ENCODE results near the gene AKR1C8. TPM values are rescaled to one million over a fixed set of nuclear protein-coding genes. Genes with fewer than 3 reads are reported as not detected.
"Not testable (repeated sequence)": the region's sequence is repeated elsewhere in the genome, so short reads cannot be mapped to it uniquely, and the experiment has no call there.

The AKR1C8 gene
- total RNA-seq, 5 donors from 2014 or later (not counting 1 experiment from before 2014, with no cell fraction given), result 0.46 to 2.0 (median 1.6) TPM; not detected in 1

- WGBS (ENCODE audit: insufficient coverage), result 68% methylated on average over 2 of the region's 2 CpGs
- Mint-ChIP-seq H3K4me1 (no peaks in the 10 kb centered on the region), H3K27me3 (peaks cover 0 to 3% of the 10 kb centered on the region in 2 donors), H3K36me3 (no peaks in the 10 kb centered on the region), H3K4me3 (no peak overlapping the region), H3K27ac (no peak overlapping the region), H3K9me3 (peaks cover 2 to 7% (median 7%) of the 10 kb centered on the region in 3 donors)
- ChIA-PET POLR2A (no interaction called here), CTCF (no interaction called here)
- no peaks in the 10 kb centered on the region for H3K27me3 ChIP-seq (replicated peaks in 1 of 2; ENCODE audit: control insufficient read depth in 2 of 2, extremely low read depth in 1 of 2, insufficient read depth in 2 of 2, low read length in 1 of 2)
- H3K4me1 ChIP-seq (ENCODE audit: control insufficient read depth in 1 of 2, extremely low read depth in 1 of 2, insufficient read depth in 2 of 2, low read length in 2 of 2), result no peaks in the 10 kb centered on the region
- no peak overlapping the region for H3K4me3 ChIP-seq (ENCODE audit: control insufficient read depth in 1 of 2, extremely low read depth in 1 of 2, low read length in 1 of 2)
- ATAC-seq (replicated peaks in 1 of 4) (no peak), DNase-seq (no peak)
- no peak overlapping the region for H3K27ac ChIP-seq (ENCODE audit: low read length)
- no peaks in the 10 kb centered on the region for H3K36me3 ChIP-seq (ENCODE audit: control insufficient read depth in 2 of 2, extremely low read depth in 1 of 2, insufficient read depth in 1 of 2, low read length in 1 of 2)
- no peaks in the 10 kb centered on the region for H3K9me3 ChIP-seq
Measured at GRCh38 chr10:5183923-5184322, 1.0 kb downstream of the AKR1C8 start.

- DNase-seq; CTCF ChIA-PET; H3K4me3 ChIP-seq (ENCODE audit: control insufficient read depth in 1 of 2, extremely low read depth in 1 of 2, low read length in 1 of 2); H3K27me3 ChIP-seq (replicated peaks in 1 of 2; ENCODE audit: control insufficient read depth in 2 of 2, extremely low read depth in 1 of 2, insufficient read depth in 2 of 2, low read length in 1 of 2); H3K36me3 Mint-ChIP-seq; POLR2A ChIA-PET; H3K27me3 Mint-ChIP-seq; H3K27ac Mint-ChIP-seq; ATAC-seq (replicated peaks in 1 of 4); H3K9me3 Mint-ChIP-seq; H3K27ac ChIP-seq (ENCODE audit: low read length); H3K4me1 Mint-ChIP-seq; H3K4me3 Mint-ChIP-seq; H3K9me3 ChIP-seq; H3K4me1 ChIP-seq (ENCODE audit: control insufficient read depth in 1 of 2, extremely low read depth in 1 of 2, insufficient read depth in 2 of 2, low read length in 2 of 2); H3K36me3 ChIP-seq (ENCODE audit: control insufficient read depth in 2 of 2, extremely low read depth in 1 of 2, insufficient read depth in 1 of 2, low read length in 1 of 2): not testable (repeated sequence)
- WGBS (ENCODE audit: insufficient coverage), result 89% methylated on average over 9 of the region's 12 CpGs
Measured at GRCh38 chr10:5180503-5180902, 4.4 kb downstream of the AKR1C8 start.

GRCh38 chr10:5175581-5175980, 9.4 kb downstream of the AKR1C8 start:
- DNase-seq; H3K9me3 ChIP-seq; H3K27me3 ChIP-seq (replicated peaks in 1 of 2; ENCODE audit: control insufficient read depth in 2 of 2, extremely low read depth in 1 of 2, insufficient read depth in 2 of 2, low read length in 1 of 2); H3K4me1 Mint-ChIP-seq; ATAC-seq (replicated peaks in 1 of 4); CTCF ChIA-PET; H3K27me3 Mint-ChIP-seq; H3K36me3 Mint-ChIP-seq; H3K4me3 Mint-ChIP-seq; H3K36me3 ChIP-seq (ENCODE audit: control insufficient read depth in 2 of 2, extremely low read depth in 1 of 2, insufficient read depth in 1 of 2, low read length in 1 of 2); H3K9me3 Mint-ChIP-seq; POLR2A ChIA-PET; H3K27ac Mint-ChIP-seq; H3K27ac ChIP-seq (ENCODE audit: low read length); H3K4me3 ChIP-seq (ENCODE audit: control insufficient read depth in 1 of 2, extremely low read depth in 1 of 2, low read length in 1 of 2); H3K4me1 ChIP-seq (ENCODE audit: control insufficient read depth in 1 of 2, extremely low read depth in 1 of 2, insufficient read depth in 2 of 2, low read length in 2 of 2): not testable (repeated sequence)
- no CpG with 5 or more reads among the region's 3 CpGs for WGBS (ENCODE audit: insufficient coverage)

GRCh38 chr10:5168897-5169420, 16.0 kb downstream of the AKR1C8 start:
- H3K27me3 Mint-ChIP-seq, result no peaks in the 10 kb centered on the region
- CTCF ChIA-PET, result no interaction called here
- 70% methylated on average over 3 of the region's 5 CpGs for WGBS (ENCODE audit: insufficient coverage)

GRCh38 chr10:5165738-5166137, 19.2 kb downstream of the AKR1C8 start:
- Mint-ChIP-seq H3K9me3 (peaks cover 24 to 56% (median 37%) of the 10 kb centered on the region in 3 donors), H3K4me1 (no peaks in the 10 kb centered on the region), H3K27ac (no peak overlapping the region), H3K36me3 (no peaks in the 10 kb centered on the region), H3K4me3 (no peak overlapping the region), H3K27me3 (peaks cover 0 to 5% of the 10 kb centered on the region in 2 donors)
- no peaks in the 10 kb centered on the region for H3K4me1 ChIP-seq (ENCODE audit: control insufficient read depth in 1 of 2, extremely low read depth in 1 of 2, insufficient read depth in 2 of 2, low read length in 2 of 2)
- ChIA-PET POLR2A (no interaction called here), CTCF (no interaction called here)
- ATAC-seq (replicated peaks in 1 of 4), result no peak
- no peak for DNase-seq
- no peak overlapping the region for H3K4me3 ChIP-seq (ENCODE audit: control insufficient read depth in 1 of 2, extremely low read depth in 1 of 2, low read length in 1 of 2)
- no peaks in the 10 kb centered on the region for H3K27me3 ChIP-seq (replicated peaks in 1 of 2; ENCODE audit: control insufficient read depth in 2 of 2, extremely low read depth in 1 of 2, insufficient read depth in 2 of 2, low read length in 1 of 2)
- H3K36me3 ChIP-seq (ENCODE audit: control insufficient read depth in 2 of 2, extremely low read depth in 1 of 2, insufficient read depth in 1 of 2, low read length in 1 of 2), result no peaks in the 10 kb centered on the region
- H3K9me3 ChIP-seq, result no peaks in the 10 kb centered on the region
- H3K27ac ChIP-seq (ENCODE audit: low read length), result no peak overlapping the region
- WGBS (ENCODE audit: insufficient coverage), result no CpG with 5 or more reads among the region's 1 CpG

More at GRCh38 chr10:5168897-5169420, 16.0 kb downstream of the AKR1C8 start:
- Mint-ChIP-seq H3K4me3 (no peak overlapping the region), H3K4me1 (no peaks in the 10 kb centered on the region), H3K27ac (no peak overlapping the region), H3K9me3 (peaks cover 17 to 34% (median 19%) of the 10 kb centered on the region in 3 donors), H3K36me3 (no peaks in the 10 kb centered on the region)
- H3K4me3 ChIP-seq (ENCODE audit: control insufficient read depth in 1 of 2, extremely low read depth in 1 of 2, low read length in 1 of 2), result no peak overlapping the region
- H3K36me3 ChIP-seq (ENCODE audit: control insufficient read depth in 2 of 2, extremely low read depth in 1 of 2, insufficient read depth in 1 of 2, low read length in 1 of 2), result no peaks in the 10 kb centered on the region
- H3K9me3 ChIP-seq, result no peaks in the 10 kb centered on the region
- H3K27me3 ChIP-seq (replicated peaks in 1 of 2; ENCODE audit: control insufficient read depth in 2 of 2, extremely low read depth in 1 of 2, insufficient read depth in 2 of 2, low read length in 1 of 2), result no peaks in the 10 kb centered on the region
- no peaks in the 10 kb centered on the region for H3K4me1 ChIP-seq (ENCODE audit: control insufficient read depth in 1 of 2, extremely low read depth in 1 of 2, insufficient read depth in 2 of 2, low read length in 2 of 2)
- no peak overlapping the region for H3K27ac ChIP-seq (ENCODE audit: low read length)
- DNase-seq, result no peak
- POLR2A ChIA-PET, result no interaction called here
- ATAC-seq (replicated peaks in 1 of 4), result no peak

GRCh38 chr10:5163487-5163886, 21.5 kb downstream of the AKR1C8 start:
- no peaks in the 10 kb centered on the region for H3K4me1 ChIP-seq (ENCODE audit: control insufficient read depth in 1 of 2, extremely low read depth in 1 of 2, insufficient read depth in 2 of 2, low read length in 2 of 2)
- Mint-ChIP-seq H3K36me3 (no peaks in the 10 kb centered on the region), H3K27me3 (peaks cover 3 to 14% of the 10 kb centered on the region in 2 donors), H3K27ac (no peak overlapping the region), H3K4me3 (no peak overlapping the region), H3K9me3 (peaks cover 23 to 55% (median 33%) of the 10 kb centered on the region in 3 donors), H3K4me1 (no peaks in the 10 kb centered on the region)
- no peak overlapping the region for H3K4me3 ChIP-seq (ENCODE audit: control insufficient read depth in 1 of 2, extremely low read depth in 1 of 2, low read length in 1 of 2)
- H3K27me3 ChIP-seq (replicated peaks in 1 of 2; ENCODE audit: control insufficient read depth in 2 of 2, extremely low read depth in 1 of 2, insufficient read depth in 2 of 2, low read length in 1 of 2), result no peaks in the 10 kb centered on the region
- ChIA-PET POLR2A (no interaction called here), CTCF (no interaction called here)
- no peaks in the 10 kb centered on the region for H3K9me3 ChIP-seq
- H3K27ac ChIP-seq (ENCODE audit: low read length), result no peak overlapping the region
- no peaks in the 10 kb centered on the region for H3K36me3 ChIP-seq (ENCODE audit: control insufficient read depth in 2 of 2, extremely low read depth in 1 of 2, insufficient read depth in 1 of 2, low read length in 1 of 2)
- WGBS (ENCODE audit: insufficient coverage), result 47% methylated on average over 2 of the region's 2 CpGs
- DNase-seq (no peak), ATAC-seq (replicated peaks in 1 of 4) (no peak)

GRCh38 chr10:5159126-5159525, 25.8 kb downstream of the AKR1C8 start:
- POLR2A ChIA-PET, result no interaction called here
- WGBS (ENCODE audit: insufficient coverage), result 90% methylated on average over 6 of the region's 6 CpGs
- H3K4me1 Mint-ChIP-seq, result no peaks in the 10 kb centered on the region
- H3K4me3 Mint-ChIP-seq, result no peak overlapping the region
- Histone ChIP-seq H3K27ac (ENCODE audit: low read length) (no peak overlapping the region), H3K9me3 (no peaks in the 10 kb centered on the region), H3K36me3 (ENCODE audit: control insufficient read depth in 2 of 2, extremely low read depth in 1 of 2, insufficient read depth in 1 of 2, low read length in 1 of 2) (no peaks in the 10 kb centered on the region), H3K4me3 (ENCODE audit: control insufficient read depth in 1 of 2, extremely low read depth in 1 of 2, low read length in 1 of 2) (no peak overlapping the region), H3K27me3 (replicated peaks in 1 of 2; ENCODE audit: control insufficient read depth in 2 of 2, extremely low read depth in 1 of 2, insufficient read depth in 2 of 2, low read length in 1 of 2) (no peaks in the 10 kb centered on the region), H3K4me1 (ENCODE audit: control insufficient read depth in 1 of 2, extremely low read depth in 1 of 2, insufficient read depth in 2 of 2, low read length in 2 of 2) (no peaks in the 10 kb centered on the region)
- ATAC-seq (replicated peaks in 1 of 4), result no peak
- no peaks in the 10 kb centered on the region for H3K36me3 Mint-ChIP-seq
- no peak for DNase-seq
- H3K9me3 Mint-ChIP-seq, result peaks cover 8 to 23% (median 20%) of the 10 kb centered on the region in 3 donors
- H3K27me3 Mint-ChIP-seq, result peaks cover 3 to 14% of the 10 kb centered on the region in 2 donors
- CTCF ChIA-PET, result no interaction called here
- H3K27ac Mint-ChIP-seq, result no peak overlapping the region
